ENCODE measurements around the gene CD101.
A peak's percentile ranks its signal among the peaks of the same experiment; 100 is the strongest.

Gene CD101

GRCh38 chr1:117058810-117059209, 57.2 kb downstream of the CD101 start:
- DNase-seq (ENCODE audit: low spot score): no peak

GRCh38 chr1:117059334-117059677, 57.7 kb downstream of the CD101 start:
- peak; percentile 38 for DNase-seq (ENCODE audit: low spot score)

DNA sequence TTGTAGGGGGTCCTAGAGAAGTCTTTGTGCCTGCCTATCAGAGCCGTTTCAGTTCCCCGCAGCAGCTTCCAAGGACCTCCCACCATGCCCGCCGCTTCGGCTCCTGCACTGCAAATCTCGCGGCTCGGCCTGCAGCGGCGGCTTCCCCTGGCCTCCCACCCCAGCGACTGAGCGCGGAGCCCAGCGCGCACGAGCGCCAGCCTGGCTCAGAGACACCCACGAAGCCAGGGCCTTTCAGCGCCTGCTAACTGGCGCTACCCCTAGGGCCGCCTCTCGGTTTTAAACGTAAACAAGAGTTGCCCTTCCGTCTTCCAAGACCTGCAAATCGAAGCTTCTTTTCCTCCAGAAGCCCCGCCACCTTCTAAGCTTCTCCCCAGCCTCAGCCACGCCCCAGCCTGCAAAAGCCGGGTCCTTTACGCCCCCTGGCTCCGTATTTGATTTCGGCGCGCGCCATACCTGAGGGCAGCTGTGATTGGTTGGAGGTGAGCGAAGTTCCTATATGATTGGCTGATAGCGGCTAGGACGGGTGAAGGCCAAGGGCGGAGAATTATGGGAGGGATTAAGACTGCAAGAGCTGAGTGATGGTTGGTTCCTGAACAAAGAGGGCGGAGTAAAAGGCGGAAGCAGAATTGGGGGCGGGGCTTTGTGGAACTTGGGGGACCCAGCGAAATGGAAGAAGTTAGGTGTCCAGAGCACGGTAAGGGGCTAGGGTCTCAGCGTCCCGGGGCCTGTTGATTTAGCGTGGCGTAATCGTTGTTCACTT, 58.3 kb downstream of the CD101 start, which contains the start of gene TTF2:
Gene TTF2, plus strand, starts transcription at position 649 of the 763 bp plus-strand sequence. Its CDS starts 21 bp downstream, at position 670.
- peak; percentile 92 for DNase-seq (ENCODE audit: low spot score)

- DNase-seq (ENCODE audit: low spot score): peak; percentile 51
These were observed 59.1 kb downstream of the CD101 start for GRCh38 chr1:117060441-117061317.

- no peak for DNase-seq (ENCODE audit: low spot score)
These were observed 60.4 kb downstream of the CD101 start for GRCh38 chr1:117061986-117062415.

- no peak for DNase-seq (ENCODE audit: low spot score)
These were observed 64.8 kb downstream of the CD101 start for GRCh38 chr1:117066367-117066766.

GRCh38 chr1:117067533-117068370, 66.2 kb downstream of the CD101 start:
- peak; percentile 43 for DNase-seq (ENCODE audit: low spot score)

DNA sequence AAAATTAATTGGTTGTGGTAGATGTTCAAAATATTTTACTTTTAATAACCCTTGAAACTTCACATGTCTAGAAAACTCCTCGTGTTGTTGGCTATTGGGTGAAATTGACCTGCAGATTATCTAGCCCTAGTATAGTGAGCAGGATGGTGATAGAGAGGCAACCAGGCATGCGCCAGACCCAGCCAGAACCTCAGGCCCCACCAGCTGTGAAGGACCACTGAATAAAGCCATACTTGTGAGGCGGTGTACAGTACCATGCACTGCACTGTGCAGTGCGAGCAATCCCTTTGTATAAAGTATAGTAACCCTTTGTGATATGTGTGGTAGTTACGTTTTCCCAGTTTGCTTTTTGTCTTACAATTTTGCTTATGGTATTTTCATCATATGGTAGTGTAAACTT, 67.0 kb downstream of the CD101 start:
- DNase-seq (ENCODE audit: low spot score): no peak

- no peak for DNase-seq (ENCODE audit: low spot score)
These were observed 67.8 kb downstream of the CD101 start for GRCh38 chr1:117069220-117069844.

DNA sequence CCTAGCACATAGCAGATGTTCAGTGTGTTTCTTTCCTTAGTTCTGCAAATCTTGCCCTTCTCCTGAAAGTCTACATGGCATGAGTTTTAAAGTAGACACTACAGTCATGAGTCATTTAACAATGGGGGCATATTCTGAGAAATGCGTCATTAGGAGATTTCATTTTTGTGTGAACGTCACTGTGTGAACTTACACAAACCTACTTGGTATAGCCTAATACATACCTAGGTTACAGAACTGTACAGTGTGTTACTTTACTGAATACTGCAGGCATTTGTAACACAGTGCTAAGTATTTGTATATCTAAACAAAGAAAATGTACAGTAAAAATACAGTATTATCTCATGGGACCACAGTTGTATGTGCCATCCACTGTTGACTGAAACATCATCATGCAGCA, 68.6 kb downstream of the CD101 start:
- no peak for DNase-seq (ENCODE audit: low spot score)

GRCh38 chr1:117076648-117077047, 75.1 kb downstream of the CD101 start:
- no peak for DNase-seq (ENCODE audit: low spot score)

- DNase-seq (ENCODE audit: low spot score): no peak
These were observed 75.7 kb downstream of the CD101 start for GRCh38 chr1:117077267-117077666.

- DNase-seq (ENCODE audit: low spot score): no peak
These were observed 78.2 kb downstream of the CD101 start for GRCh38 chr1:117079737-117080136.

GRCh38 chr1:117084231-117084630, 82.7 kb downstream of the CD101 start:
- DNase-seq (ENCODE audit: low spot score): no peak

Measured in HuH-7.5 (cell line).